Natural killer cell treated with Interleukin-12 subunit alpha and Interleukin-12 subunit beta and Interleukin-15 and Interleukin-18, amount 100 ng/mL, for 72 hours (primary cell): ENCODE measurements around the gene HDAC9. TPM values are rescaled to one million over a fixed set of nuclear protein-coding genes. Genes with fewer than 3 reads are reported as not detected.

Experiments
- ATAC-seq, 2 donors: fragments of 150-1000 bp; cut with Tn5 transposase in 1 of 2; sonication (Bioruptor Pico), chemical (Tn5 transposase) in 1 of 2; 2 replicates each; pipeline ENCODE4 v1.10.0; 2021
- DNase-seq: peaks from one replicate; pipeline ENCODE4 v3.0.0; 2022; ENCODE audit warnings: low spot score
- H3K27ac Mint-ChIP-seq, 2 donors: 1 replicate in 1 of 2; 2 replicates in 1 of 2; pipeline ENCODE4 v1.8.0; 2022; ENCODE audit warnings: mixed read lengths in 2 of 2, mild to moderate bottlenecking in 1 of 2, moderate library complexity in 1 of 2
- H3K27me3 Mint-ChIP-seq, 2 donors: 1 replicate in 1 of 2; 2 replicates in 1 of 2; pipeline ENCODE4 v1.8.0; 2022; ENCODE audit warnings: mixed read lengths in 2 of 2
- H3K36me3 Mint-ChIP-seq: one replicate; pipeline ENCODE4 v1.8.0; 2022; ENCODE audit warnings: mixed read lengths
- H3K4me1 Mint-ChIP-seq, 2 donors: 1 replicate in 1 of 2; 2 replicates in 1 of 2; pipeline ENCODE4 v1.8.0; 2022; ENCODE audit warnings: low read depth in 2 of 2, mixed read lengths in 2 of 2, mild to moderate bottlenecking in 1 of 2
- H3K4me3 Mint-ChIP-seq: one replicate; pipeline ENCODE4 v1.8.0; 2022; ENCODE audit warnings: mixed read lengths
- H3K9me3 Mint-ChIP-seq: 2 replicates; pipeline ENCODE4 v1.8.0; 2022; ENCODE audit warnings: mixed read lengths
- total RNA-seq, 2 donors: library from RNA; stranded (reverse); gene quantifications; one replicate each; pipeline ENCODE4 v1.2.3, GENCODE V29; 2022

Gene HDAC9
- total RNA-seq, 2 donors from 2014 or later: 9.9 to 15.0 TPM

DNA sequence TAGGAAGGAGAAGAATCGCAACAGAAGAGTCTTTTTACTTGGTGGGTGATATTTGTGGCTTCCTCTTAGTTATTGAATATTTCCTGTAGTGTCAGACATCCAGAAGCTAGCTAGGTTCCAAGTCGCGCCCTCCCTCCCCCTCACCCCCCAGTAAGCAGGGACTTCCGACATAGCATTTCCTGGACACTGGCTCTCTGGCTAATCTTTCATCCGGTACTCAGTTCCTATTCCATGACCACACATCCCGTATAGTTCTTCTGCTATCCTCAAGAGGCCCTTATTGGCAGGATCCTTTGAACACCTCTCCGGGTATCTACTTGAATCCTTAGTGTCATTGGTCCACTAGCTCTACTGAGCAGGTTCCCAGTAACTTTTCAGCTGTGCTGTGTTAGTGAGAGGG is 167.8 kb downstream of the HDAC9 start:
- no peak overlapping the region for H3K27ac Mint-ChIP-seq
- no peaks in the 10 kb centered on the region for H3K9me3 Mint-ChIP-seq
- no peaks in the 10 kb centered on the region for H3K27me3 Mint-ChIP-seq
- DNase-seq (no peak), ATAC-seq (peak in 1 of 2 donors; percentile 66)
- H3K4me1 Mint-ChIP-seq: peaks cover 5 to 7% of the 10 kb centered on the region in 2 donors
- H3K36me3 Mint-ChIP-seq: no peaks in the 10 kb centered on the region
- no peak overlapping the region for H3K4me3 Mint-ChIP-seq

DNA sequence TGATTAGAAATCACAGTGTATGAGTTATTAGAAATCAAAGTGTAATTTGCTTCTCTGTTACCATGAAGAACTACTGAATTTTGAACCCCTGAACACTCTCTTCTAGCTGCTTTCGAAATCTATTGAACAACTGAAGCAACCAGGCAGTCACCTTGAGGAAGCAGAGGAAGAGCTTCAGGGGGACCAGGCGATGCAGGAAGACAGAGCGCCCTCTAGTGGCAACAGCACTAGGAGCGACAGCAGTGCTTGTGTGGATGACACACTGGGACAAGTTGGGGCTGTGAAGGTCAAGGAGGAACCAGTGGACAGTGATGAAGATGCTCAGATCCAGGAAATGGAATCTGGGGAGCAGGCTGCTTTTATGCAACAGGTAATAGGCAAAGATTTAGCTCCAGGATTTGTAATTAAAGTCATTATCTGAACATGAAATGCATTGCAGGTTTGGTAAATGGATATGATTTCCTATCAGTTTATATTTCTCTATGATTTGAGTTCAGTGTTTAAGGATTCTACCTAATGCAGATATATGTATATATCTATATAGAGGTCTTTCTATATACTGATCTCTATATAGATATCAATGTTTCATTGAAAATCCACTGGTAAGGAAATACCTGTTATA is 170.7 kb downstream of the HDAC9 start:
- peak; percentile 84 to 90 for ATAC-seq
- Mint-ChIP-seq H3K36me3 (no peaks in the 10 kb centered on the region), H3K9me3 (no peaks in the 10 kb centered on the region), H3K27ac (no peak overlapping the region), H3K27me3 (no peaks in the 10 kb centered on the region), H3K4me3 (no peak overlapping the region), H3K4me1 (peaks cover 5 to 7% of the 10 kb centered on the region in 2 donors)
- peak; percentile 79 for DNase-seq

DNA sequence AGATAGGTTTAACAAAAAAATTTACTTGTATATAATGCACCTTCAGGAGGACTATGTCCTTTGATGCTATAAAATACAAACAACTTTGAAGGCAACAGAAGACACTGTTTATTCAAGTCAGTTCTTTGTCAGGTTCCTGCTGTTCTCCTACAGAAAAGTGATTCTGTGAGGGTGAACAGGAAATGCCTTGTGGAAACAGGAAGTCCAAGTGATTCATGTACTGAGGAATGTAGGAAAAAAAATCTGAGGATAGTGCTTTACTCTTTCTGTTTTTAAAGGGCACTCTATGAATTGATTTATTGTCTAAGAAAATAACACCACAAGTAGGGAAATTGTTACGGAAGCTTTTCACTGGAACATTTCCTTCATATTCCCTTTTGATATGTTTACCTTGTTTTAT is 171.9 kb downstream of the HDAC9 start:
- Mint-ChIP-seq H3K36me3 (no peaks in the 10 kb centered on the region), H3K27ac (no peak overlapping the region), H3K4me3 (no peak overlapping the region), H3K9me3 (no peaks in the 10 kb centered on the region), H3K27me3 (no peaks in the 10 kb centered on the region), H3K4me1 (peaks cover 5 to 7% of the 10 kb centered on the region in 2 donors)
- DNase-seq (no peak), ATAC-seq (no peak)

DNA sequence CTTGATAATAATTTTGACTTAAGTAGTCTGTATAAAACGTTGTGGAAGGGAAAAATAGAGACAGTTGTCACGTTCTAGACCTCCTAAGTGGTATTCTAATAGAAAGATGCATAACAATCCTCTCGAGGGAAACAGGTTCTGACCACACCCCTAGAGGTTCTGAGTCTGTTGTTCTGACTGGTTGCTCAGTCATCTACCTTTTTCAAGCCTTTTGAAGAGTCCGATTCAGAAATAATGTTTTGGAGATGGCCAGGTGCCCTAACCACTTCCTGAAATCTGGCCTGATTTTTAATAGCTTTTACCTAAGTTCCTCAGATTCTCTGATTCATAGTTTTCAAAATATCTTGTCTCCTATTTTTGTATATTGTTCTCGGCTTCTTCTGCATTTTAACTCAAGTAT is 175.6 kb downstream of the HDAC9 start:
- H3K4me3 Mint-ChIP-seq: no peak overlapping the region

DNA sequence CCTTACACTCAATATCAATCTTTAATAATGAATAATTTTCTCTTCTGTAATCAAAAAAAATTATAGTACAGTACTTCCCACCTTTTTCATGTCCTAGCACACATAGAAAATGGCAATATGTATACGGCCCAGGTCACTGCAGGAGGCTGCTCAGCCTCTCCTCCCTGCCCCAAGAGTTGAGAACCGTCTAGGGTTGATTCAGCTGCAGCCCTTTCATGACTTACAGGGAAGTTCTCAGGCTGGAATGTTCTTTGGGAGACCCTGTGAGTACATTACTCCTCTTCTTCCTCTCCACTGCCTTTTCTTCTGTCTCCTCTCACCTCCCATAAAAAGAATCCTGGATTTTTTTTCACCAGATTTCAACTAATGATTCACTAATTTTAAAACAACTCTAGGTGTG is 180.0 kb downstream of the HDAC9 start:
- H3K27ac Mint-ChIP-seq: no peak overlapping the region
- no peaks in the 10 kb centered on the region for H3K27me3 Mint-ChIP-seq
- H3K9me3 Mint-ChIP-seq: no peaks in the 10 kb centered on the region
- no peak for DNase-seq
- H3K4me3 Mint-ChIP-seq: no peak overlapping the region
- no peaks in the 10 kb centered on the region for H3K4me1 Mint-ChIP-seq
- no peaks in the 10 kb centered on the region for H3K36me3 Mint-ChIP-seq
- ATAC-seq: no peak

More for the DNA sequence above, 175.6 kb downstream of the HDAC9 start:
- H3K9me3 Mint-ChIP-seq: no peaks in the 10 kb centered on the region
- H3K27ac Mint-ChIP-seq: no peak overlapping the region
- peaks cover 2% of the 10 kb centered on the region in 2 donors for H3K4me1 Mint-ChIP-seq
- no peak for ATAC-seq
- H3K27me3 Mint-ChIP-seq: no peaks in the 10 kb centered on the region
- no peak for DNase-seq
- H3K36me3 Mint-ChIP-seq: no peaks in the 10 kb centered on the region

DNA sequence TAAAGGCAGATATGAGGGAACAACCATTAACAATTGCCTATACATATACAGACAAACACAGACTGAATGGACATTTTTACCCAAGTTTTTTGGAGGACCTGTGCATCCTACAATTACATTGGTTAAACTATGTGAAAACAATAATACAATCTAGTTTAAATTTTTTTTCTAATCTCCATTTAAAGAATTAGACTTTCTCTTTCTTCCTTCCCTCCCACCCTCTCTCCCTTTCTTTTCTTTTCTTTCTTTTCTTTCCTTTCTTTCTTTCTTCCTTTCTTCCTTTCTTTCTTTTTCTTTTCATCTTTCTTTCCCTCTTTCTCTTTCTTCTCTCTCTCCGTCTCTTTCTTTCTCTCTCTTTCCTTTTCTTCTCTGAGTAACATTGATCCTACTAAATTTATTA is 183.7 kb downstream of the HDAC9 start:
- no peak for DNase-seq
- no peaks in the 10 kb centered on the region for H3K4me1 Mint-ChIP-seq
- no peaks in the 10 kb centered on the region for H3K27me3 Mint-ChIP-seq
- H3K36me3 Mint-ChIP-seq: no peaks in the 10 kb centered on the region
- no peak for ATAC-seq
- H3K9me3 Mint-ChIP-seq: no peaks in the 10 kb centered on the region
- no peak overlapping the region for H3K27ac Mint-ChIP-seq
- H3K4me3 Mint-ChIP-seq: no peak overlapping the region

DNA sequence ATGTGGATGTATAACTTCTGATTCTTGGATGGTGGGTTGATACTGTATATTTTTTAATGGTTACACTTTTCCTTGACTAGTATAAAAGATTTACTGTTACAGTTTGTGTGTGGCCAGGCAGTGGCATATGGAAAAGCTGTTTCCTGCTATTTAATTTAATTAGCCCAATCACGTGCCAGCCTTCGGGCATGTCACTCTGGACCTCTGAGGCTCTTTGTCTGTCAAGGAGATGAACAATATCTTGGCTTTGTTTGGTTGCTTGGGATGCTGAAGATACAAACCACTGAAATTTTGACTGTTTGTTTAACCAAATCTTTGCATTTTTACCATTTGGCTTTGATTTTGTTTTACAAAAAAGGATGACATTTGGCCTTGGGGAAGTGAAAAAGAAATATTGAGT is 185.0 kb downstream of the HDAC9 start:
- DNase-seq (no peak), ATAC-seq (no peak)
- no peaks in the 10 kb centered on the region for H3K27me3 Mint-ChIP-seq
- peaks cover 4 to 5% of the 10 kb centered on the region in 2 donors for H3K4me1 Mint-ChIP-seq
- no peaks in the 10 kb centered on the region for H3K9me3 Mint-ChIP-seq
- H3K4me3 Mint-ChIP-seq: no peak overlapping the region
- H3K36me3 Mint-ChIP-seq: no peaks in the 10 kb centered on the region
- H3K27ac Mint-ChIP-seq: no peak overlapping the region

DNA sequence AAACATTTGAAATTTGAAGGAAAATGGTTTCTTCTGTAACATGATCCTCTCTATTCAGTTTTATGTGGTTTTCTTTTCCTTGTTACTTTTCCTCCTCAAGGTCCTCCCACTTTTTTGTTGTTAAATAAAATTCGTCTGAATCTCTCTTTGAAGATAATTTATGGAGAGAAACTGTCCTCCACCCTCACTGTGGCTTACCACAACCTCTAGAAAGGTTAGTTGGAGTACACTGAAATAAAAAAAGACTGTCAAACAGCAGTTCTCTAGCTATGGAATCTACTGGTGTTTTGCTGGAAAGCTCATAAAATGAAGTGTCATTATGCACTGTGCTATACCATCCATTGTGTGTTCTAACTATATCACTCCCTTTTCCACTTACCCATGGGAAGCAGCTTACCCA is 189.4 kb downstream of the HDAC9 start:
- H3K9me3 Mint-ChIP-seq: no peaks in the 10 kb centered on the region
- peaks cover 4 to 5% of the 10 kb centered on the region in 2 donors for H3K4me1 Mint-ChIP-seq
- H3K27ac Mint-ChIP-seq: no peak overlapping the region
- H3K36me3 Mint-ChIP-seq: no peaks in the 10 kb centered on the region
- no peak overlapping the region for H3K4me3 Mint-ChIP-seq
- no peaks in the 10 kb centered on the region for H3K27me3 Mint-ChIP-seq
- ATAC-seq (no peak), DNase-seq (no peak)

DNA sequence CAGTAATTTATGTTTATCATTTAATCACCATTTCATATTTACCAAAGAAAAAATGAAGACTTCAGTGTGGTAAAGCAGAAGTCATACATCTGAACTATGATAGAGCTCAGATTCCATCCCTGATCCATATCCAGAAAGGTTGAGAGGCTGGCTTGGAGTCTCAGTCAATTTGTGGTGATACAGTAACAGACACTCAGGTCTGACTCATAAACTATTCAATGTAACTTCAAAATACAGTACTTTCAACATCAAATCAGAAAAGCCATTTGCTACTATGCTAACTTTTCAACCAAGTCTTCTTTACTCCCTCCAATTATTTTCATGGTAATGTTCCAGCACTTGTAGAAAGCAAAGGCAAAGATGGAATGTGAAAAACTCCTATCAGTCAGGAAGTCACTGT is 190.4 kb downstream of the HDAC9 start:
- Mint-ChIP-seq H3K9me3 (no peaks in the 10 kb centered on the region), H3K4me1 (peaks cover 4 to 5% of the 10 kb centered on the region in 2 donors), H3K4me3 (no peak overlapping the region), H3K27me3 (no peaks in the 10 kb centered on the region), H3K36me3 (no peaks in the 10 kb centered on the region), H3K27ac (no peak overlapping the region)
- DNase-seq: no peak
- ATAC-seq: no peak

DNA sequence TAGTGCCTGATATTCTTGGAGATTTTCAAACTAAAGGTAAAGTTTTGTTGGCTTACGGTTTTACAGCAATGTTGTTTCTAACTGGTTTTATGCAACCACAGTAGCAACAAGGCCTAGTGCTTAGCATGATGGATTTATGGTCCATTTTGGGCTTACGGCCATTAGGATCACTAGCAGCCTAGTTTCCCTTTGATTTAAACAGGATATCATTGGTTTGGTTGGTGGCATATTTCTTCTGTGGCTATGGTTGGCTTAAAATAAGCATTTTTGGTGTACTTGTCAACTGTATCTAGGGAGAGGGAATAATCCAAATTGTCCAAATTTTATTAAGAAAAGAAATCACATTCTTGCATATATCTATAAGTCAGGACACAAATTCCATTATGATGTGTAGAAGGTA is 194.0 kb downstream of the HDAC9 start:
- DNase-seq: no peak
- no peak overlapping the region for H3K27ac Mint-ChIP-seq
- H3K4me1 Mint-ChIP-seq: peaks cover 4 to 5% of the 10 kb centered on the region in 2 donors
- no peaks in the 10 kb centered on the region for H3K9me3 Mint-ChIP-seq
- H3K27me3 Mint-ChIP-seq: no peaks in the 10 kb centered on the region
- H3K36me3 Mint-ChIP-seq: no peaks in the 10 kb centered on the region
- no peak overlapping the region for H3K4me3 Mint-ChIP-seq
- no peak for ATAC-seq

DNA sequence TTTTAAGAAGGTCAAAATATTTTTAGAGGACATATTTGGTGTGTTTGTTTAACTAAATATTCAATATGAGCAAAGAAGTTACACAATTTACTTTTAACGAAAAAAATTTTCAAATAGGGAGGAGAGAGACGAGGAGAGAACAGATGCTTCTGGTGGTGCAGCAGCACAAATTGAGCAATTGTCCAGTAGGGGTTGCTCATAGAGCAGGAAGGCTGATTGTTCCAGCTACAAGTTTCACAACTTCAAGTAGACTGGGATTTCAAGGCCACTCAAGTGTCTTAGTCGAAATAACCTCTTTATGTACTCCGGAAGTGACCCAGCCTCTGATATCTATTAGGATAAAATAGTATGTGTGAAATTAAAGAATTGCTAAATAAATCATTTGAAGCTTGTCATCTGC is 197.9 kb downstream of the HDAC9 start:
- ATAC-seq: no peak
- no peaks in the 10 kb centered on the region for H3K36me3 Mint-ChIP-seq
- DNase-seq: no peak
- no peaks in the 10 kb centered on the region for H3K4me1 Mint-ChIP-seq
- H3K4me3 Mint-ChIP-seq: no peak overlapping the region
- no peak overlapping the region for H3K27ac Mint-ChIP-seq
- H3K27me3 Mint-ChIP-seq: no peaks in the 10 kb centered on the region
- H3K9me3 Mint-ChIP-seq: no peaks in the 10 kb centered on the region

DNA sequence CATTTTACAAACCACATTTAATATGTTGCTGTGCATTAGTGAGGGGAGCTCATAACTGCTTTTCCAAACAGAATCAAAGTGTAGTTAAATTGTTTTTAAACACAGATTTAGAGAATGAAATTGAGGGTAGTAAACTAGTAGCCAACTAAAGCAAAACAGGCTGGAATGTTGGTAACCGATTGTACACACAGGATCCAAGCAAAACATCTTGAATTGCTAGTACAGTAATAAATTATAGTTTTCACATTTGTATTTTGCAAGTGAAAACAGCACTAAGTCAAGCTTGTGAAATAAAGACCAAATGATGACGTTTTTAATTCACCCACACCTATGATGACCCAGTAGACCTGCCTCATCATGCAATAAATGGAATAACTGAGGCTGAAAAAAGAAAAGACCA is 198.3 kb downstream of the HDAC9 start:
- DNase-seq (no peak), ATAC-seq (no peak)
- Mint-ChIP-seq H3K9me3 (no peaks in the 10 kb centered on the region), H3K4me1 (no peaks in the 10 kb centered on the region), H3K4me3 (no peak overlapping the region), H3K27me3 (no peaks in the 10 kb centered on the region), H3K27ac (no peak overlapping the region), H3K36me3 (no peaks in the 10 kb centered on the region)

DNA sequence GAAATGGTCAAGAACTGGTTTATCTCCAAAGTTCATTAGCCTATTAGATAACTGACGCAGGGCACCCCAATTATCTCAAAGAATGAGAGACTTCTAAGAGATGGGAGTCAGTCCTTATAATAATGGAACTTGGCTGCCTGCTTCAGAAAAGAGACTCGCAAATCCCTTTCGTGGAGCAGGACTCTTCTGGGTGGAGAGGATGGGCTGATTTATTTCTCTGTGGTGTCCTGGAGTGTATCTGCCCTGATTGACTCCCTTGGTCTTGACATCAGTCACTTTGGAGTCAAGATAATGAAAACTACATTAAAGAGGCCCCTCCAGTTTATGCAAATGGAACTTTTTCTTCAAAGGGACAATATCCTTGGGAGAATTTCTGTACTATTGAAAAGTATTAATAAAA is 198.9 kb downstream of the HDAC9 start:
- no peaks in the 10 kb centered on the region for H3K4me1 Mint-ChIP-seq
- H3K27ac Mint-ChIP-seq: no peak overlapping the region
- no peak overlapping the region for H3K4me3 Mint-ChIP-seq
- H3K27me3 Mint-ChIP-seq: no peaks in the 10 kb centered on the region
- no peak for ATAC-seq
- no peaks in the 10 kb centered on the region for H3K9me3 Mint-ChIP-seq
- no peak for DNase-seq
- no peaks in the 10 kb centered on the region for H3K36me3 Mint-ChIP-seq

DNA sequence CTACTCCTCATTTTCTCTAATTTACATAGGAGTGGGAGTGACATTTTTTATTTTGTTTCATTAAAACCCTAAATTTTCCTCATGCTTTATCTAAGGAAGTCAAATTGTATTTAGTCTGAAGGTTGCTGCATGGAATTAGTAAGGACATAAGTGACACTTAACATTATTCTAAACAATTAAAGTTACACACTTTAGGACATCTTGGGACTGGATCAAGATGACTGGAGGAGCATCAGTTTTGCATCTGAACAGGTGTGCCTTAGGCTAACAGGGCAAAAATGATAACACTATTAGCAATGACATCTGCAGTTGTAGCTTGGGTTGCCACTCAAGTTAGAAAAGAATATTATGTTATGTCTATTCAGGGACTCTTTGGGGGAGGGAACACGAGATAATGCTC is 199.4 kb downstream of the HDAC9 start:
- Mint-ChIP-seq H3K36me3 (no peaks in the 10 kb centered on the region), H3K9me3 (no peaks in the 10 kb centered on the region), H3K27me3 (no peaks in the 10 kb centered on the region), H3K27ac (no peak overlapping the region), H3K4me3 (no peak overlapping the region), H3K4me1 (no peaks in the 10 kb centered on the region)
- no peak for DNase-seq
- no peak for ATAC-seq

DNA sequence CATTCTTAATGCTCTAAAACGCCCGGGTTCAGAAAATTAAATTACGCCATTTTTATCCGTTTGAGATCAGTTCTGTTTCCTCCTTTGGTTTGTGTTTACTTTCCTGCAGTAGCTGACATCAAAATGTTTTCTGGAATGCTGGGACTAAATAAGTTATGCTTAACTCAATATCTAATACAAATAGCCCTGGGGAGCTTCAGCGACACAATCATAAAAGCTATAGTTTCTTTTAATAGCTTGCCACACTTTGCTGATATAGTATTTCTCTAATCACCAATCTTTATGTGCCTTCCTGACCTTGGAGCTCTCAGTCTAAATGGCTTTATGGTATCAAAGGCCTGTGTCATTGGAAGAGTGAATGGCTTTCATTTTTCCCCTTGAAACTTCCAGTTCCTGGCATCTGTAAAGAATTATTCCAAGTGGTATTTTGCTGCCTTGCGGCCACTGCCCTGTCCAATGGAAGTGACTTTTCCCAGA is 202.7 kb downstream of the HDAC9 start:
- H3K27me3 Mint-ChIP-seq: no peaks in the 10 kb centered on the region
- no peak for ATAC-seq
- H3K36me3 Mint-ChIP-seq: no peaks in the 10 kb centered on the region
- no peaks in the 10 kb centered on the region for H3K9me3 Mint-ChIP-seq
- DNase-seq: no peak
- H3K4me3 Mint-ChIP-seq: no peak overlapping the region
- no peaks in the 10 kb centered on the region for H3K4me1 Mint-ChIP-seq
- H3K27ac Mint-ChIP-seq: no peak overlapping the region
